ENCODE data around the gene SERPINA3. TPM values are rescaled to one million over a fixed set of nuclear protein-coding genes. Genes with fewer than 3 reads are reported as not detected.
A peak's percentile ranks its signal among the peaks of the same experiment; 100 is the strongest.

SERPINA3 gene
- total RNA-seq, 1 experiment from 2014 or later = 3.5 TPM

- Mint-ChIP-seq H3K36me3 (no peaks in the 10 kb centered on the region), H3K4me1 (no peaks in the 10 kb centered on the region; the same call in 1 of the 2 replicates), H3K4me3 (no peak overlapping the region), H3K27me3 (ENCODE audit: low read depth) (no peaks in the 10 kb centered on the region; the same call in 1 of the 2 replicates), H3K9me3 (peaks cover 13% of the 10 kb centered on the region; the same call in 1 of the 2 replicates), H3K27ac (no peak overlapping the region)
- ChIA-PET POLR2A (no interaction called here), CTCF (no interaction called here)
- no peak for DNase-seq (ENCODE audit: low spot score)
- TF ChIP-seq ATF3 (CRISPR knock-in tag; conservative IDR thresholded peaks at IDR 0.05) (no peak), NFYB (CRISPR knock-in tag; conservative IDR thresholded peaks at IDR 0.05; ENCODE audit: low read depth) (no peak), MLX (CRISPR knock-in tag; IDR thresholded peaks at IDR 0.05) (no peak), SOX15 (CRISPR knock-in tag; IDR thresholded peaks at IDR 0.05) (no peak), ZBTB21 (CRISPR knock-in tag; IDR thresholded peaks at IDR 0.05; ENCODE audit: borderline replicate concordance) (no peak), RELA (CRISPR knock-in tag; IDR thresholded peaks at IDR 0.05; ENCODE audit: borderline replicate concordance) (no peak), FOXK1 (CRISPR knock-in tag; IDR thresholded peaks at IDR 0.05) (no peak), ZNF396 (CRISPR knock-in tag; IDR thresholded peaks at IDR 0.05; ENCODE audit: borderline replicate concordance) (no peak), NR1H2 (CRISPR knock-in tag; IDR thresholded peaks at IDR 0.05) (no peak), TP53 (CRISPR knock-in tag; IDR thresholded peaks at IDR 0.05) (no peak), ZNF219 (CRISPR knock-in tag; IDR thresholded peaks at IDR 0.05; ENCODE audit: borderline replicate concordance) (no peak)
- no peak for ATAC-seq
Observed at GRCh38 chr14:94593376-94593748, 18.8 kb upstream of the SERPINA3 start.

- Mint-ChIP-seq H3K36me3 (no peaks in the 10 kb centered on the region), H3K27ac (no peak overlapping the region), H3K27me3 (ENCODE audit: low read depth) (no peaks in the 10 kb centered on the region; the same call in 1 of the 2 replicates), H3K4me1 (peaks cover 5% of the 10 kb centered on the region), H3K9me3 (peaks cover 13% of the 10 kb centered on the region; the same call in 1 of the 2 replicates), H3K4me3 (no peak overlapping the region)
- DNase-seq (ENCODE audit: low spot score) (no peak), ATAC-seq (no peak)
- CTCF ChIA-PET = no interaction called here
- TF ChIP-seq ZNF425 (CRISPR knock-in tag; conservative IDR thresholded peaks at IDR 0.05) (no peak), JAZF1 (CRISPR knock-in tag; IDR thresholded peaks at IDR 0.05) (no peak), ZBTB43 (CRISPR knock-in tag; IDR thresholded peaks at IDR 0.05) (no peak), GABPB1 (CRISPR knock-in tag; IDR thresholded peaks at IDR 0.05) (peak; percentile 99), MXD4 (CRISPR knock-in tag; IDR thresholded peaks at IDR 0.05; ENCODE audit: borderline replicate concordance) (no peak), E2F4 (CRISPR knock-in tag; IDR thresholded peaks at IDR 0.05; ENCODE audit: borderline replicate concordance, low read depth) (no peak)
- POLR2A ChIA-PET = no interaction called here
Observed at GRCh38 chr14:94593749-94594431, 18.3 kb upstream of the SERPINA3 start.

GRCh38 chr14:94594441-94594840 lies 17.8 kb upstream of the SERPINA3 start:
- no peaks in the 10 kb centered on the region for H3K36me3 Mint-ChIP-seq
- H3K4me1 Mint-ChIP-seq = peaks cover 11% of the 10 kb centered on the region
- no peaks in the 10 kb centered on the region; the same call in 1 of the 2 replicates for H3K27me3 Mint-ChIP-seq (ENCODE audit: low read depth)
- H3K27ac Mint-ChIP-seq = no peak overlapping the region
- POLR2A ChIA-PET = no interaction called here
- peaks cover 13% of the 10 kb centered on the region; the same call in 1 of the 2 replicates for H3K9me3 Mint-ChIP-seq
- DNase-seq (ENCODE audit: low spot score) = no peak
- H3K4me3 Mint-ChIP-seq = no peak overlapping the region
- CTCF ChIA-PET = no interaction called here
- ATAC-seq = no peak
- TF ChIP-seq TCF7 (CRISPR knock-in tag; IDR thresholded peaks at IDR 0.05; ENCODE audit: low read depth) (no peak), SP1 (CRISPR knock-in tag; conservative IDR thresholded peaks at IDR 0.05) (no peak), MXD4 (CRISPR knock-in tag; IDR thresholded peaks at IDR 0.05; ENCODE audit: borderline replicate concordance) (no peak), SMAD4 (CRISPR knock-in tag; IDR thresholded peaks at IDR 0.05) (no peak), TEAD1 (CRISPR knock-in tag; IDR thresholded peaks at IDR 0.05) (no peak), ERG (CRISPR knock-in tag; IDR thresholded peaks at IDR 0.05) (no peak), ZMAT4 (CRISPR knock-in tag; IDR thresholded peaks at IDR 0.05) (no peak), NR3C1 (CRISPR knock-in tag; conservative IDR thresholded peaks at IDR 0.05; ENCODE audit: low read depth) (no peak)
